ENCODE measurements around the gene MYH10. TPM values are rescaled to one million over a fixed set of nuclear protein-coding genes. Genes with fewer than 3 reads are reported as not detected.

The MYH10 gene
- total RNA-seq, 1 experiment from 2014 or later: 251 TPM

- Histone ChIP-seq H2BK5ac (ENCODE audit: insufficient read length, low read length) (no peak overlapping the region), H2AFZ (ENCODE audit: low read length) (no peak overlapping the region), H2BK120ac (ENCODE audit: low read depth, low read length, poor library complexity, severe bottlenecking) (no peak overlapping the region), H2BK12ac (ENCODE audit: insufficient read length, low read depth, low read length) (no peak overlapping the region), H3K9ac (ENCODE audit: extremely low read depth, insufficient read length, low read length) (no peak overlapping the region), H2AK5ac (ENCODE audit: insufficient read length, low read length) (no peak overlapping the region), H3K4me1 (ENCODE audit: insufficient read depth, low read length) (no peaks in the 10 kb centered on the region), H3K14ac (ENCODE audit: insufficient read depth, low read length) (no peak overlapping the region), H3K79me1 (ENCODE audit: insufficient read depth, low read depth, low read length, poor library complexity, severe bottlenecking) (no peaks in the 10 kb centered on the region), H2BK15ac (ENCODE audit: low read depth, low read length) (no peak overlapping the region), H4K8ac (replicated peaks; ENCODE audit: insufficient read length, low read depth, low read length) (no peak overlapping the region), H2BK20ac (ENCODE audit: low read depth, low read length, poor library complexity, severe bottlenecking) (no peak overlapping the region), H3K56ac (ENCODE audit: insufficient read length, low read depth, low read length) (no peak overlapping the region), H3K9me3 (ENCODE audit: control insufficient read depth, low read depth, low read length) (no peaks in the 10 kb centered on the region), H4K20me1 (ENCODE audit: control insufficient read depth, insufficient read depth, insufficient read length) (no peaks in the 10 kb centered on the region), H3K4me2 (ENCODE audit: insufficient read depth, insufficient read length, low read length) (no peak overlapping the region), H3K4ac (ENCODE audit: low read depth, low read length) (no peak overlapping the region), H3K23me2 (ENCODE audit: insufficient read length, low read depth, low read length, poor library complexity, severe bottlenecking) (no peaks in the 10 kb centered on the region), H3K27me3 (ENCODE audit: insufficient read depth, low read length) (no peaks in the 10 kb centered on the region), H3K79me2 (ENCODE audit: insufficient read depth, low read length) (no peaks in the 10 kb centered on the region), H3K27ac (ENCODE audit: insufficient read length, low read depth, low read length) (no peak overlapping the region), H3T11ph (ENCODE audit: low read length) (no peak overlapping the region), H3K18ac (ENCODE audit: insufficient read length, low read depth, low read length) (no peak overlapping the region), H4K5ac (ENCODE audit: insufficient read length, low read depth, low read length) (no peak overlapping the region), H3K23ac (ENCODE audit: insufficient read length, low read depth, low read length) (no peak overlapping the region), H4K91ac (ENCODE audit: insufficient read length, low read depth, low read length) (no peak overlapping the region)
- Mint-ChIP-seq H3K27me3 (ENCODE audit: low read depth) (no peaks in the 10 kb centered on the region), H3K4me3 (no peak overlapping the region), H3K4me1 (peaks cover 5 to 8% of the 10 kb centered on the region in 2 experiments; a peak in 3 of 4 replicates), H3K27ac (peak overlapping the region in 2 of 3 experiments; percentile 31 to 37; a peak in 4 of 7 replicates), H3K36me3 (ENCODE audit: insufficient read depth in 1 of 3, low read depth in 3 of 3) (peaks cover 2 to 44% (median 27%) of the 10 kb centered on the region in 3 experiments; a peak in 6 of 7 replicates), H3K9me3 (no peaks in the 10 kb centered on the region)
- no peak for TF ChIP-seq CTCF (conservative IDR thresholded peaks at IDR 0.05)
- no peak for DNase-seq
- no CpG with 5 or more reads among the region's 8 CpGs for WGBS (ENCODE audit: extremely low coverage, insufficient read length, low lambda C conversion rate)
Measured at GRCh38 chr17:8465356-8465755, 165.2 kb downstream of the MYH10 start.
